Measurements from ENCODE around the gene ERC2.

Gene ERC2

DNA sequence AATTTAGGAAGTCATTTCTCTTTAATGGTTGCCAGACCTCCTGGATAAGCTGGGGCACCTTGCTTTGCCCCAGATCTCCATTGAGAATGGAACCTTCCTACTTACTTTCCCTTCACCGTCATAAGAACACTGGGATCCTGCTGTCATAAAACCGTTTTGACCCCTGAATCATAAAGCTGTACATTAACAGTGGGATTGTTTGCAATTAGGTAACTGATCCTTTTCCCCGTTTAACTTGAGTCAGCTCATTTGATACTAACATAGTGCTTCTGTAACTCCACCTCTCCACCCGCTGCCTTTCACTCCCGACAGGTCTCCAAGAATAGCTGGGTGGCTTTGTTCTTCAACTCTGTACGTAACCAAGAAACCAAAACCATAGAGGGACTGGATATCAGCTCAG, 673.0 kb downstream of the ERC2 start:
- DNase-seq (ENCODE audit: low read depth): no peak

GRCh38 chr3:55792742-55793141, 675.5 kb downstream of the ERC2 start:
- no peak for DNase-seq (ENCODE audit: low read depth)

GRCh38 chr3:55792009-55792408, 676.3 kb downstream of the ERC2 start:
- no peak for DNase-seq (ENCODE audit: low read depth)

DNA sequence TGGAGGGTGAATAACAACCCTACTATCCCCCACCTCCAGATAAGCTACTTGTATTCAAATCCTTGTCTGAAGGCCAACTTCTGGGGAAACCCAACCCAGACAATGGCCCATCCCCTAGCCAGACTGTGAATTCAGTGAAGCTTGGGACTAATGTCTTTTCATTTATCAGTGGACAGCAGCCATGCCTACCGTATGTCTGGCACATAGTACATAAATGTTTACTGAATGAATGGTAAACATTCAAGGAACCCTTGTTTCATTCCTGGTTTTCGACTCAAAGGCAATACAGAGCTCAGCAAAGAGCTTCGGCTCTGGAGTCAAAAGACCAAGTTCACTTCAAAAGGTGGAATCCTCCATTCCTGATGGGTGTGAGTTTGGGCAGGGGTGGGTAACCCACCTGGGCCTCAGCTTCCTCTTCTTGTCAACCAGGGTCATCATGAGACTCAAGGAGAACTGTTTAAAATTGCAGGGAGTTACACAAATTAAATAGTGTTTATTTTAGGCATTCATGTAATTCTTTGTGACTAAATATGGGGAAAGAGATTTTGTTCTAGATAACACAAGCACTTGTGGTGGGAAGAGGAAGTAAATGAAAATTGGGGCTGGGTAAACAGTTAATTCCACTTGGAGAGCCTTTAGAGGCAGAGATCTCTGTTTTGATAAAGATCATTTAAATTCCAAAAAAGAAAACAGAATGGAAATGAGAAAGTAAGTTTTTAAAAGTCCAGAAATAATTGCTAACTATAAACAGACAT, 677.5 kb downstream of the ERC2 start:
- no peak for DNase-seq (ENCODE audit: low read depth)

GRCh38 chr3:55789516-55789915, 678.8 kb downstream of the ERC2 start:
- DNase-seq (ENCODE audit: low read depth): no peak

DNA sequence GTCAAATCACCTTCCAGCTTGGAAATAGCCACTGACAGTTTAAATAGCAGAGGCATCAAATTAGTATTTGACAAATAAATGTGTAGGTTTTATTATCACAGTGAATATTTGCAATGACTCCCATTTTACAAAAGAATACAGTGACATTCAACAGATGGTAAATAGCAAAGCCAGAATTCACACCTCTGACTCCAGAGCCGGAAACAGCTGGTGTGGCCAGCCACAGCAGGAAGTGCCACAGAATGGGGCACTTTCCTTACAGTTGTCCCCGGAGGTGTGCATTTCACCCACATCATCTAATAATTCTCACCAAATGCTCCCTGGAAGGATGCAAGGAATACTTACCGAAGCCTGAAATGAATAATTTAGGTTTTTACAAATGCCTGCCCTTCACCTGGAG, 685.5 kb downstream of the ERC2 start:
- DNase-seq (ENCODE audit: low read depth): no peak

- no peak for DNase-seq (ENCODE audit: low read depth)
Observed at GRCh38 chr3:55782351-55782750, 685.9 kb downstream of the ERC2 start.

DNA sequence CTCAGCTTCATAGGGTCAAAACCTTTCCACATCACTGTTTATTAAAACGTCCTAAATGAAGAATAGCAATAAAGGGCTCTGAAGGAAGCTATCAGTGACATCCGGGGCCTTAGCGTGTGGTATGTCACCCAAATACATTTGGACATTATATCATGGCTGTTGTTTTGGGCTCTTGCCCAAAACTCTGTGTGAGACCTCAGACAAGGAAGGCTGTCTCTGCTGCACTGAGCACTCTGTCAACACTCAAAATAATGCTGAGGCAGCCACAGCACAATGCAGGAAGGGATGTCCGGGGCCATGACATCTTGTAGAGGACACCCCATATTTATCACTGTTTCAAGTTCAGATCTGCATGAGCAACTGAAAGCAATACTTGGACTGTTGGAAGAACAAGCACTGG, 687.4 kb downstream of the ERC2 start:
- no peak for DNase-seq (ENCODE audit: low read depth)

DNA sequence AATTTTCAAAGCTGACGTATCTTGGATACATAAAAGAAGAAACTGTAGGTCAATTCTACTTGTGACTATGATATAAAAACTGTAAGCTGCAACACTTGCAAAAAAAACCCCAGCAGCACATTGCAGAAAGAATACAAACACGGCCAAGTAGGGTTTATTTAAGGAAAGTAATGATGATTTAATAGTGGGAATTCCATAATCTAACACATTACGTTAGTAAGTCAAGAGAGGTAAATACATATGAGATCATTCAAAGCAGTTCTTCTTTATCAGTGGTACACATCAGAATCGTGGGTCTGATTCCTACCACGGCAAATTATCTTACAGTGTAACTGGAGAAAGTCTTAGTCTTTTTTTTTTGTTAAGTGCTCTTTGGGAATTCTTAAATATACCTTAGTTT, 688.7 kb downstream of the ERC2 start:
- no peak for DNase-seq (ENCODE audit: low read depth)

- DNase-seq (ENCODE audit: low read depth): no peak
Observed at GRCh38 chr3:55775366-55776154, 692.7 kb downstream of the ERC2 start.

DNA sequence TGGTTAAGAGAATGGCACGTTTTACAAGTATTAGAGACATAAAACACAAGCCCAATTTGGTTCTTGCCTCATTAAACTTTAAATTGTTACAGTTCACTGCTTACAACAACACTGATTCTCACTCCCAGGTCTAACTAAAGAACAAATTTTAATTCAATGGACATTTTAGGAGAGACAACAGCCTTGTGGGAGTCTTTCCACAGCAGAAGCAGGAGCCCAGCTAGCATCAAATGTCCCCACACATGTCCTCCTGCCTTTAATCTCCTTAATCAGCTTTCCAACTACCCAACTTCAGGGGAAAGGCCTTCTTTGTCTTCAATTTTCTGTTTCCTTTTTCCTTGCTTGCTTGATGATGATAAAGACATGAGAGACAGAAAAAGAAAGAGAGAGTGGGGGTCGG, 693.4 kb downstream of the ERC2 start:
- no peak for DNase-seq (ENCODE audit: low read depth)

DNA sequence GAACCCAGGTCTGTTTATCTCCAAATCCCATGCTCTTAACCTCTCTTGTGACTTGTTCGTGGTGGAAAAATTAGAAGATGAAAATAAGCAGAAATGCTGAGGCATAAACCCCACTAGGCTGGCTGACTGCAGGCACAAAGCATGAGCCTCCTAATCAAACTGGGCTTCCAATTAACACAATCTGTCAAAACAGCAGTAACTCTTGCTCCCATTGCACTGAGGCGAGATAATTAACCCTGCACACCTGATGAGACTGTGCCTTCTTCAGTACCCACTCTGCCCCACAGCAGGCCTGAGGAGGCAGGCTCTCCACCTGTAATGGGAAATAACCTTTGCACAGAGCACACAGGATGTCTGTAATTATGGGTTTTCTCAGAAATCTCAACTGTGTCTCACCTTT, 696.8 kb downstream of the ERC2 start:
- DNase-seq (ENCODE audit: low read depth): no peak

GRCh38 chr3:55770077-55770476, 698.2 kb downstream of the ERC2 start:
- no peak for DNase-seq (ENCODE audit: low read depth)

GRCh38 chr3:55766753-55767152, 701.5 kb downstream of the ERC2 start:
- no peak for DNase-seq (ENCODE audit: low read depth)

DNA sequence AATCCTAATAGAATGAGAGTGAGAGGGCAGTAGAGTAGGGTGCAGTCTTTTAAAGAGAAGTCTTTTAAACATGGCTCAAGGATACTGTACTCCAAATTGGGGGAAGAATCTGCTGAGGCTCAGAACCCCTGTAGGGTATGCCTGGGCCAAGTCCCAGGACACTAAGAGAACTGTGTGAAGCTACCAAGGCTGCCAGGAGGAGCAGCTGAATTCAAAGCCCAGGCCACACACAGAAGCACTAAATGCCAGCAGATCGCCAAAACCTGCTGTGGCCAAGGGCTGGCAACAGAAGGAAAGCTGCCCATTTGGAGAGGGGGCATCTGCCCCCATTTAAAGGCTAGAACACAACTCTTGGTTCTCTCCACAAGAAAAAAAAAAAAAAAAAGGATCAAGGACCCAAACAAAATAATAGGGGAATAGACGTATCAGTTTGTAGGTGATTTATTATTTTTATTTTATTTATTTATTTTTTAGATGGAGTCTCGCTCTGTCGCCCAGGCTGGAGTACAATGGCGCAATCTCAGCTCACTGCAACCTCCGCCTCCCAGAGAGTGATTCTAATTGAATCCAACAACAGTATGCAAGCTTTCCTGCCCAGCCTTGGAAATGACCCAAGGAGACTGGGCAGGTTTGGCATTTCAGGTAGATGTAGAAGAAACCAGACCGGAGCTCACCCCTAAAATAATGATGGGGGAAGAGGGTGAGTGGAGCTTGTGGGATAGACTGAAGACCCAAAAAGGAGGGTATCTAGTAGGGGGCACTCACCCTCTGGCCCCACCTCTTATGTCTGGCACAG, 702.2 kb downstream of the ERC2 start:
- DNase-seq (ENCODE audit: low read depth): no peak

DNA sequence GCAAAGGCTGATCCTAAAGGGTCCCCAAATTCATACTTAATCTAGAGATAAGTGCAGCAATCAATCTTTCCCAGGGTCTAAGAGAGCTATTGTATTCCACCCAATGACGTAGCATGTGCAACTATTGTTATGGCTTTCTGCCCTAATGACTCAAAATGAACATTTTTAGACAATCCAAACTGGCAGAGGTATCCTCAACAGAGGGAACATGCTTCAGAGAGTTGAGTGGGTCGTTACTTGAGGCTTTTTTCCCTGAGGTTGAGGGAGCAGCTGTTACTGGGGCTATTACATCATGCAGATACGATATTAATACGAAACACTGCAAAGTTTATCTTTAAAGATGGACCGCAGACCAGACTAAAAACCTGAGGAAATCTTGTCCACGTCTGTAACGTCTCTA, 702.9 kb downstream of the ERC2 start:
- DNase-seq (ENCODE audit: low read depth): no peak

DNA sequence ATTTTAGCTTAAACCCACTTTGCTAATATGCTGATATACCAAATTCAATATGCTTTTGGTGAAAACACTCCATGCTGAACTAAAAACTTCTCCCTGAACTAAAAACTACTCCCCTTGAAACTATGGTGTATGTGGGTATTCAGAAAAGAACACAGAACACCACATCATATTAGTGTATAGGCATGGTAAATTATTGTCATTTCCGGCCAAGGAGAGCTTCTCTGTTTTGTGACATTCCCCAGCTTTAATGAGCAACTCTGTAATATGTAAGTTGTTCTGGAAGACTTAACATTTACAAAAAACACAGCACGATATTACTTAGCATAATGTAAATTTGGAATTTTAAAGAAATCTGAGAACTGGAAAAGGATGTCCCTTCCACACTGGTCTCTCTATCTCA, 711.3 kb downstream of the ERC2 start:
- DNase-seq (ENCODE audit: low read depth): no peak

DNA sequence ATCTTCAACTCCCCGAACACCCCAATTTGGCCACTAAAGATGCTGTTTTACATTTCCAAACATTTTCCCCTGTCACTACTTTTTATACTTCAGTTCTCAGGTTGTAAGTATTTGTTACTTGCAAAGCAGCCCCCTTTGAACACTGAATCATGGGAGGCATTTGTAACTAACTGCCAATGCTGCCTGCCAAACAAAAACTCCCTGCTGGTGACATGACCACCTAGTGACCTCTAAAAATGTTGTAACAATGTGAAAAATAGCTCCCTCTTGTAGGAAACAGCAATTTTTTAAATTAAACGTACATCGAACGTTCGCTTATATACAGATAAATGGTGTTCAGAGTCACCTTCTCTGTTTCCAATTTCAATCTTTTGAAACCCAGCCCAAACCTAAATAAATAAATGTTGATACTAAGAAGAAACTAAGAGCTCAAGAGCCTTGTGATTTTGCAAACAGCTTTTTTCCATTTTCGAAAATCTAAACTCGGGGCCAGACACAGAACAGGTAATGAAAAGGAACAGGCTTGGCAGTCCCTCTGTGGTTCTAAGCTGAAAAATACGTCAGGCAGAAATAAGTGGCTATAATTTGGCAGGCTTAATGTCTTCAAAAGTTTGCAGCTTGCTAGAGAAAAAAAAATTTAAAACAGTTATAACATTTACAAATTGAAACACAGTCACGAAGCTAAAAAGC, 712.6 kb downstream of the ERC2 start:
- DNase-seq (ENCODE audit: low read depth): no peak

DNA sequence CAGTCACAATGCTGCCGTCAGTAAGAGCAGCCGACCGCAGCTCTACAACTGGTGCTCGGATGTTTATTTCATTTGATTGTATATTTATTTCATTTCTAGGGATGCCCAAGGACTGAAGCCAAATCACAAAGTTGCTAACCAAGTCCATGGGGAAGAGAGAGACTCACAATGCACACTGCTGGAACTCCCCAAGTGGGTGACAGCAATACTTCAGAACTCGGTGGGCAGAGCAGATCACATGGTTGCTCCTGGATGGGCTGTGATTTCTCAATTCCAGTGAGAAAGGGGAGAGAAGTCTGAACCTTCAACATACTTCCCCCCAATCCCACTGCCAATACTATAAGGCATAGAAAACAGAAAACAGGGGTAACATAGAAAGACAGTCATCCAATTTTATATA, 715.4 kb downstream of the ERC2 start:
- DNase-seq (ENCODE audit: low read depth): no peak

DNA sequence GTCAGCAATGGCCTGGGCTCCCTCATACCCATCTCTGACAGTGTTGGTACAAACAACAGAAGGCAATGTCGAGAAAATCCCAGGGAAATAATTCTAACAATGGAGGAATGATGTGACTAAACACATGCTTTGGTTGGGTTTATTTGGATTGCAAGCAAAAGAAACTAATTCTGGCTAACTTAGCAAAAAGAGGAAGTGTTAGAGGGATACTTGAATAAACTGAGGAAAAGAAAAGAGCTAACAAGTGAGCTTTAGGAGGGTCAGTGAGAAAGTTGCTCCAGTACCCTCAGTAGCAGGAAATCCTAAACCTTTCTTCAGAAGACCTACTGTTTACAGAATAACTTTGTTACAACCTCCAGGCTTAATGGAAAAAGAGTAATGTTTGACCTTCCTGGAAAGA, 716.5 kb downstream of the ERC2 start:
- DNase-seq (ENCODE audit: low read depth): no peak

GRCh38 chr3:55750525-55750924, 717.7 kb downstream of the ERC2 start:
- peak; percentile 10 for DNase-seq (ENCODE audit: low read depth)

GRCh38 chr3:55749036-55749435, 719.2 kb downstream of the ERC2 start:
- no peak for DNase-seq (ENCODE audit: low read depth)
